Uterus (tissue), 4 donors: Measurements from ENCODE around the gene KREMEN1. TPM values are rescaled to one million over a fixed set of nuclear protein-coding genes. Genes with fewer than 3 reads are reported as not detected.

ENCODE experiments used
- DNase-seq, 2 donors: peaks; one replicate each; pipeline ENCODE4 v3.0.0-alpha.2; 2019 to 2020
- H3K27ac ChIP-seq, 2 donors: fragments of 200-600 bp; sonication (generic); 1 replicate in 1 of 2; 2 replicates in 1 of 2; pipeline ENCODE4 v1.5.1; 2016 to 2018
- H3K27me3 ChIP-seq, 2 donors: fragments of 200-600 bp; sonication (generic); one replicate each; pipeline ENCODE4 v1.5.1; 2018 to 2019; ENCODE audit warnings: control low read depth in 1 of 2
- H3K36me3 ChIP-seq, 2 donors: fragments of 200-600 bp; sonication (generic); one replicate each; pipeline ENCODE4 v1.5.1; 2019; ENCODE audit warnings: control low read depth in 1 of 2
- H3K4me1 ChIP-seq, 2 donors: fragments of 200-600 bp; sonication (generic); one replicate each; pipeline ENCODE4 v1.5.1; 2018 to 2019; ENCODE audit warnings: control low read depth in 1 of 2
- H3K4me3 ChIP-seq, 2 donors: fragments of 200-600 bp; sonication (generic); 1 replicate in 1 of 2; 2 replicates in 1 of 2; pipeline ENCODE4 v1.5.1; 2018 to 2019; ENCODE audit warnings: mild to moderate bottlenecking in 1 of 2
- H3K9me3 ChIP-seq, 2 donors: fragments of 200-600 bp; sonication (generic); one replicate each; pipeline ENCODE4 v1.5.1; 2019; ENCODE audit warnings: control low read depth in 1 of 2
- POLR2A ChIP-seq, 2 donors: fragments of 450-650 bp; IDR thresholded peaks; one replicate each; pipeline ENCODE4 v1.6.1; 2016; ENCODE audit warnings: antibody characterized with exemption in 2 of 2, mild to moderate bottlenecking in 1 of 2, moderate library complexity in 1 of 2
- intact Hi-C: fragments of 100-400 bp; cut with DNase I; formaldehyde crosslinking; loops from one replicate; pipeline ENCODE4 v1.15.1; 2023; ENCODE audit warnings: low total_unique reads
- total RNA-seq, 4 donors: library from RNA; depleted of rRNA in 3 of 4; stranded (reverse); fragments of >200 nt in 3 of 4; gene quantifications; one replicate each; pipeline versions ENCODE4 v1.1.0 to v1.2.4, GENCODE V29; 2014 to 2023
- TF ChIP-seq, protein P1 (sequence below), 4 experiments: fragments of 200-600 bp in 2 of 4; fragments of 450-650 bp in 2 of 4; sonication (generic) in 2 of 4; IDR thresholded peaks; one replicate each; pipeline ENCODE4 v1.5.1; 2016 to 2019; ENCODE audit warnings: antibody characterized with exemption in 4 of 4, mild to moderate bottlenecking in 2 of 4, moderate library complexity in 1 of 4
- donor health status: DM: yes; HTN: yes; CAD: no.

The KREMEN1 gene
- total RNA-seq, 4 donors from 2014 or later = 5.9 to 25.1 (median 10.2) TPM

DNA sequence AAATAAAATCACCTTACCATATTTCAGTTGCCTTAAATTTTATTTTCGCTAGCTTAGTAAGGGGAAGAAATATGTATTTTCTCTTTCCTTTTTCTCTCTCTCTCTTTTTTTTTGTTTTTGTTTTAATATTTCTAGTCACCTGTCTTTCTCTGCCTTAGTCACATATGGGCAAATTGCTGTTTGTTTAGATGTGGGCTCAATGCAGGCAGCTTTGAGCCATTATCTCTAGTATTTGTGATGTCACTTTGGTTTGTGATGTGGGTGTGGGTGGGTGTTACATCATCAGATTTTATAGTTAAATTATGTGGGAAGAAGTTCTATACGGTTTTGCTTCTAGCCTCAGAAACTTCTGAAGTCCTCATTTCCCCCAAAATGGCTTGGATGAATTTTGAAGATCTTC is 11.1 kb upstream of the KREMEN1 start, which contains the start of gene C22orf31:
TSS of gene C22orf31 (minus strand) at position 59 of the 400 bp plus-strand sequence. CDS start at position 20, 39 bp downstream.
- no peaks in the 10 kb centered on the region for H3K4me1 ChIP-seq
- H3K4me3 ChIP-seq = no peak within 1 kb of the TSS
- DNase-seq = no peak
- H3K36me3 ChIP-seq = no peaks in the 10 kb centered on the region
- no peak within 1 kb of the TSS for H3K27ac ChIP-seq
- no peaks in the 10 kb centered on the region for H3K9me3 ChIP-seq
- intact Hi-C loops = no loop called here
- no peaks in the 10 kb centered on the region for H3K27me3 ChIP-seq
- TF ChIP-seq, protein P1, sequence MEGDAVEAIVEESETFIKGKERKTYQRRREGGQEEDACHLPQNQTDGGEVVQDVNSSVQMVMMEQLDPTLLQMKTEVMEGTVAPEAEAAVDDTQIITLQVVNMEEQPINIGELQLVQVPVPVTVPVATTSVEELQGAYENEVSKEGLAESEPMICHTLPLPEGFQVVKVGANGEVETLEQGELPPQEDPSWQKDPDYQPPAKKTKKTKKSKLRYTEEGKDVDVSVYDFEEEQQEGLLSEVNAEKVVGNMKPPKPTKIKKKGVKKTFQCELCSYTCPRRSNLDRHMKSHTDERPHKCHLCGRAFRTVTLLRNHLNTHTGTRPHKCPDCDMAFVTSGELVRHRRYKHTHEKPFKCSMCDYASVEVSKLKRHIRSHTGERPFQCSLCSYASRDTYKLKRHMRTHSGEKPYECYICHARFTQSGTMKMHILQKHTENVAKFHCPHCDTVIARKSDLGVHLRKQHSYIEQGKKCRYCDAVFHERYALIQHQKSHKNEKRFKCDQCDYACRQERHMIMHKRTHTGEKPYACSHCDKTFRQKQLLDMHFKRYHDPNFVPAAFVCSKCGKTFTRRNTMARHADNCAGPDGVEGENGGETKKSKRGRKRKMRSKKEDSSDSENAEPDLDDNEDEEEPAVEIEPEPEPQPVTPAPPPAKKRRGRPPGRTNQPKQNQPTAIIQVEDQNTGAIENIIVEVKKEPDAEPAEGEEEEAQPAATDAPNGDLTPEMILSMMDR (IDR thresholded peaks at IDR 0.05) = no peak
- no peak for TF ChIP-seq POLR2A (IDR thresholded peaks at IDR 0.05)

DNA sequence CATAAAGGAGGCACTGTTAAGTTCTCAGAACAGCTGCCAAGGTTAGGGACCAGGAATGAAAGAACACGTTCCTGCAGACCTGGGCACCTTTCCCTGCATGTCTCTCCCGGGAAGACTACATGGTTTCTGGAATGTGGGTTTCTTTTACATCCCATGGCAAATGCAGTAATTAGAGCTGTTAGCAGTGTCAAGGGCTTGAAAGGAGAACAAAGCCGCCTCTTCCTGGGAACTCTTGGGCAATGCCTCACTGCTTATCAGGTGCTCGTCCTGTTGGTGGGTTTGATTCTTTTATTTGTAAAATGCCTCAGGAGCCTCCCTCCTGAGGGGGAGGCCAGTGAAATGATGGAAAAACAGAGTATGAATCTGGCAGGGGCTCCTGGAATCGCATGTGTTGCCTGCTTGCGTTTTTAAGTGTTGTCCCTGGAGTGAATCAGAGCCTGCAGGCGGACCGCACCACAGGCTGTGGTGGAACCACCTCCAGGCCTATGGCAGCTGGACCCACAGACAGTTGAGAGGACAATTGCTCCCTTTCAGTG is 10.5 kb upstream of the KREMEN1 start:
- Histone ChIP-seq H3K27ac (no peak overlapping the region), H3K9me3 (no peaks in the 10 kb centered on the region), H3K36me3 (no peaks in the 10 kb centered on the region), H3K4me1 (no peaks in the 10 kb centered on the region), H3K4me3 (no peak overlapping the region), H3K27me3 (no peaks in the 10 kb centered on the region)
- intact Hi-C loops = no loop called here
- DNase-seq = no peak
- no peak for TF ChIP-seq POLR2A (IDR thresholded peaks at IDR 0.05)

DNA sequence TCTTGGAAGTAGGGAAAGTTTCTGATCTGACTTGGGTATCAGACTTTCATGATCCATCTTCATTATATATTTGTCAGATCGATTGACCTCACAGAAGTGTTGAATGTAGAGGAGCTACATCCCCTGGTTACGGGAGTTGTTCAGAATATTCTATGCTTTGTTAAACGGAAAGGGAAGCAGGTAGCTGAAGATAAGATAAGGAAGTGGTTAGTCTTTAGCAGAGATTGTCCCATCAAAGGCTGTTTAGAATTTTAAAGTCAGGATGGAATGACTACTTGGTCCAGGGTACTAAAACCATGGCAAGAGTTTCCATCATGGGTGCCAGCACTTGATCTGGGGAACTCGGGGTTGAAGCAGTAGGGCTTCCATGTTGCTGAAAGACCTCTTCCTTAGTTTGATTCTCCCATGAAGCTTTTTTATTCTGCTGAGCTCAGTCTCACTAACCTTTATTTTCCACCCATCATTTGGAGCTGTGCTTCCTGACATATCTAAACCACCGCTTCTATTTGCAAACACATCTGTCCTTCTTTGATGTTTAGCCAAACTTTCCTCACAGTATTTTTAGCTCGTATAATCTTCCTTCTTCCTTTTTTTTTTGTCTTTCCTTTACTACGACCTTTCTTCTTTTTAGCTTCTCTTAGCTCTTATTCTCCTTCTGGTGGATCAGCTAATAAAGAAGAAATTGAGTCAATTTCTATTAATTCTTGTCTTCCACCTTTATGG is 7.2 kb upstream of the KREMEN1 start:
- Histone ChIP-seq H3K27ac (no peak overlapping the region), H3K4me1 (no peaks in the 10 kb centered on the region), H3K9me3 (no peaks in the 10 kb centered on the region), H3K4me3 (no peak overlapping the region), H3K27me3 (no peaks in the 10 kb centered on the region), H3K36me3 (no peaks in the 10 kb centered on the region)
- intact Hi-C loops = no loop called here
- no peak for DNase-seq
- TF ChIP-seq, protein P1 (IDR thresholded peaks at IDR 0.05) = no peak
- TF ChIP-seq POLR2A (IDR thresholded peaks at IDR 0.05) = no peak

DNA sequence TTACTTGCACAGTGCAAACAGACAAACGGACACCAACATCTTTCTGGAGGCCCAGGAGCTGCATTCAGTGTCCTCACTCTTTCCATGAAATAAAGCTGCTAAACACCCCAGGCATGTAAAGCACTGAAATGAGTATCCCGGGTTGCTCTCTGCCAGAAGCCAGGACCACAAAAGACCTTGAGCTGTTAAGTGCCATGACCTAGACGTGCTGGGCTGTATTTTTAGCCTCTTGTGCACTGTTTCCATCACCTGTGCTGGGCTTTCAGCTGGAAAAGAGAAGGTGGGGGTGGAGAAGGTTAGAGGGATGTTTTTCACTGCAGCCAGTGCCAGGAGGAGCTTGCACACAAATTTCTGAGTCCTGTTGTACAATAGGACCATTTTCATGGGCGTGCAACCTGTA is 3.4 kb upstream of the KREMEN1 start:
- TF ChIP-seq POLR2A (IDR thresholded peaks at IDR 0.05) = no peak
- TF ChIP-seq, protein P1 (IDR thresholded peaks at IDR 0.05) = no peak
- DNase-seq = no peak
- Histone ChIP-seq H3K27ac (no peak overlapping the region), H3K4me1 (no peaks in the 10 kb centered on the region), H3K4me3 (no peak overlapping the region), H3K9me3 (no peaks in the 10 kb centered on the region), H3K27me3 (no peaks in the 10 kb centered on the region), H3K36me3 (no peaks in the 10 kb centered on the region)
- intact Hi-C loops = no loop called here

DNA sequence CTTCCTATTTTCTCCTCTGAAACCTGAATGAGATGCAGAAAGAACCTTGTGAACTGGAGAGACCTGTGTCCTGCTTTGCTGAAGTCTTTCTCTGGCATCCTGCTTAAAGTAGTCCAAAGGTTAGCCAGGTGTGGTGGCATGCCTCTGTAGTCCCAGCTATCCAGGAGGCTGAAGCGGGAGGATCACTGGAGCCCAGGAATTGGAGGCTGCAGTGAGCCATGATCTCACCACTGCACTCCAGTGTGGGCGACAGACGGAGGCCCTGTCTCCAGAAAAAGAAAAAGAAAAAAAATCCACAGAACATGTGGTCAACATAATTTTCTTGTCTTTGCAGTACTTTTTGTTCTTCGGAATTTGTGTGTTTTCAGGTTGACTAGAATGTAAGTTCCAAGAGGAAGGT is 2.3 kb upstream of the KREMEN1 start:
- H3K9me3 ChIP-seq = no peaks in the 10 kb centered on the region
- H3K4me1 ChIP-seq = no peaks in the 10 kb centered on the region
- no peaks in the 10 kb centered on the region for H3K27me3 ChIP-seq
- no peak for TF ChIP-seq POLR2A (IDR thresholded peaks at IDR 0.05)
- TF ChIP-seq, protein P1 (IDR thresholded peaks at IDR 0.05) = no peak
- intact Hi-C loops = no loop called here
- DNase-seq = no peak
- H3K4me3 ChIP-seq = no peak overlapping the region
- no peaks in the 10 kb centered on the region for H3K36me3 ChIP-seq
- H3K27ac ChIP-seq = no peak overlapping the region
